DMS153 (cell line): ENCODE data around the gene FAM43B.
"Not testable (repeated sequence)": the region's sequence is repeated elsewhere in the genome, so short reads cannot be mapped to it uniquely, and the experiment has no call there.

Experiments used
- DNase-seq: peaks from one replicate; lab custom pipeline; 2025; lab: John Stamatoyannopoulos, UW

Gene FAM43B

DNA sequence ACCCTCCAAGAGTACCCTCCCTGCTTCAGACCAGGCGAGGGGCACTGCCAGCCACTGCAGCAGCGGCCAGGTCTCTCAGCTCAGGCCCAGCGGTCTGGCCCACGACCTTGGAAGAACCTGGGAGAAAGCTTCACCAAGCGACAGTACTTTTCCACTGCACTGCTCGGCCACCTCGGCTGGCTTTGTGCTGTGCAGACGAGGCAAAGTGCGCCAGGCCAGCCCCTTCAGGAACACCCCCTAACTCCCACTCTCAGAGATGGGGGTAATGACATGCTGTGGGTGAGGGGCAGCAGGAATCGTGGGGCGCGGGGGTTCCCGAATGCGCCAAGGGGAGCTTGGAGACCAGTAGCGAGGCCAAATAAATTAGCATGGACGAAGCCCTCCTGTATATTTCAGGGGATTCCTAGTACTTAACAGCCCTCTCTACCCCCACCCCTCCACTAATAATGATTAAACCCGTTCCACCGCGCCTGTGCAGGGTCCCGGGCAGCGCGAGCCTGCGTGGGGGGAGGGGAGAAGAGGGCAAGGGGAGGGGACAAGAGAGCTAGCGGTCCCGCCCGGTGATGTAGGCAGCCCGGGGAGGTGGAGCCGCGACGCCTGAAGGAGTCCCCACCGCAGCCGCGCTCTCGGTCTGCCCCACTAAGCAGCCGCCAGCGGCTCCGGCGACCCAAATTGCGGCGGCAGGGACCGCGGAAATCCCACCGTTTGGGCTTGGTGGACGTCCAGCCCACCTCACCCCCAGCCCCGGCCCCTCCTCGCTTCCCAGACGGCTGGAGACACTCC lies at the start of gene FAM43B:
Gene FAM43B (plus strand): TSS at position 629 of the 783 bp plus-strand sequence. CDS start 401 bp downstream, outside the sequence.
- no peak for DNase-seq

DNA sequence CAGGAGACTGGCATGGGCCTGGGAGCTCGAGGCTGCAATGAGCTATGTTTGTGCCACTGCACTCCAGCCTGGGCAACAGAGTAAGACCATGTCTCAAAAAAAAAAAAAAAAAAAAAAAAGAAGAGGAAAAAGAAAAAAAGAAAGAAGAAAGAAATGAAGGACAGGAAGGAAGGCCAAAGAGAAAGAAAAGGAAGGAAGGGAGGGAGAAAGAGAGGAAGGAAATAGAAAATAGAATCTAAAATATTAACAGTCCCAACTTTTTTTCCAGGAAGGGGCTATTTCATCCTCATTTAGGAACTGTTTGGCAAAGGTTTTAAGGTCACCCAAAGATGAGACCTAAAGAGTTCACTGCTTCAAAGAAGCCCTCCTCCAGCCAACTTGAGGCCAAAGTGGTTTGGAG lies 46.9 kb upstream of the FAM43B start:
- DNase-seq = no peak

DNA sequence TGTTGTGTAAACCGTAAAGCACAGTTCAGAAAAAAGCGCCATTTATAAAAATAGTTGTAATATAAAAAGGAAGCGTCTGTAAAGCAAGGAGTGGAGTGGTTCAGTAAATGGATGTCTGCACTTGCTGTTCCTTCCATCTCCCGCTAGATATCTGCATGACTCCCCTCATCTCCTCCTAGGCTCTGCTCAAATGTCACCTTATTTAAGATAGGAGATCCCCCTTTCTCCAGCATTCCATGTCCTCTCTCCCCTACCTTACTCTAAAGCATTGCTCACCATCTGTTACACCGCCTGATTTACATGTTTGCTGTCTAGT lies 45.2 kb upstream of the FAM43B start:
- DNase-seq = no peak

GRCh38 chr1:20507564-20508410 lies 44.6 kb upstream of the FAM43B start, which contains the start of gene MUL1:
MUL1 (minus strand) TSS chr1:20508151; CDS start chr1:20508024, 127 bp downstream.
- DNase-seq = peak; percentile 87

DNA sequence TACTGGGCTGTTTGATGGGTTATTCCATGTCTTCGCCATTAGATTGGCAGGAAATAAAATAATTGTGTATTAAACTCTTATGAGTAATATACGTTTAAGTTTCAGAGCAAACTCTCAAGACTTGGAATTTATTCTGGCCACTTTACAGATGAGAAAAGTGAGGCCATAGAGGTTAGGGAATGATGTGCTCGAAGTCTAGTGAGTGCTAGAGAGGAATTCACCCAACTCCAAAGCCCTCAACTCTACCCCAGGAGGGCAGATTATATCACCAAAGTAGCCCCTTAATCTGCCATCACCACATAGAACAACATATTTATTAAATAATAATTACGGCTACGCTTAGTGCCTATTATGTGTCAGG lies 44.0 kb upstream of the FAM43B start:
- no peak for DNase-seq

- DNase-seq = no peak
Measured at GRCh38 chr1:20511518-20512428, 40.6 kb upstream of the FAM43B start.

DNA sequence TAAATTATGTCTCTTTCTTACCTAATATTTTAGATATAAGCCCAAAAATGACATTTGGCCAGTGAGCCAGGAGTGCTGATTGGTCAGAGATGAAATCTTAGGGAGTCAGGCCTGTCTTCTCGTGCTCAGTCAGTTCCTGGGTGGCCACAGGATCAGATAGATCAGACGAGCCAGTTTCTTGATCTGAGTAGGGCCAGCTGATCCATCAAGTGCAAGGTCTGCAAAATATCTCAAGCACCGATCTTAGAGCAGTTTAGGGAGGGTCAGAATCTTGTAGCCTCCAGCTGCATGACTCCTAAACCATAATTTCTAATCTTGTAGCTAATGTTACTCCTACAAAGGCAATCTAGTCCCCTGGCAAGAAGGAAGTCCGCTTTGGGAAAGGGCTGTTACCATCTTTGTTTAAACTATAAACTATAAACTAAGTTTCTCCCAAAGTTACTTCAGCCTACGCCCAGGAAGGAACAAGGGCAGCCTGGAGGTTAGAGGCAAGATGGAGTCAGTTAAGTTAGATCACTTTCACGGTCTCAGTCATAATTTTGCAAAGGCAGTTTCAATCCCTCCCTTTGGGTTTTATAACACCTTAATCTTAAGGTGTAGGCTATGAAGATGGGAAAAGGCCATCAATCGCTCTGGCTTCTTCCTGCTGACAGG lies 32.6 kb upstream of the FAM43B start:
- not testable (repeated sequence) for DNase-seq

- peak; percentile 66 for DNase-seq
Measured at GRCh38 chr1:20521960-20522861, 30.2 kb upstream of the FAM43B start.

DNA sequence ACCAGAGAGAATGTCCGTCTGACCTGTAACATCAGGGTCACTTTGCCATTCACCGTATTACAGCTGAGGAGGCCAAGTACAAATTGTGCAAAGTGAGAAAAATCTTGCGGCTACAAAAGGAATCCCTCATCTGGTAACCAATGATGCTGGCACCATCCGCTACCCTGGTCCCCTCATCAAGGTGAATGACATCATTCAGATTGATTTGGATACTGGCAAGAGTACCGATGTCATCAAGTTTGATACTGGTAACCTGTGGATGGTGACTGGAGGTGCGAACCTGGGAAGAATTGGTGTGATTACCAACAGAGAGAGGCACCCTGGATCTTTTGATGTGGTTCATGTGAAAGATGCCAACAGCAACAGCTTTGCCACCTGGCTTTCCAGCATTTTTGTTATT lies 26.1 kb upstream of the FAM43B start:
- DNase-seq = no peak

- DNase-seq = no peak
Measured at GRCh38 chr1:20528221-20528620, 24.2 kb upstream of the FAM43B start.

GRCh38 chr1:20530306-20530705 lies 22.1 kb upstream of the FAM43B start:
- peak; percentile 60 for DNase-seq

GRCh38 chr1:20530901-20531300 lies 21.5 kb upstream of the FAM43B start:
- DNase-seq = no peak

GRCh38 chr1:20533635-20534034 lies 18.7 kb upstream of the FAM43B start:
- no peak for DNase-seq

DNA sequence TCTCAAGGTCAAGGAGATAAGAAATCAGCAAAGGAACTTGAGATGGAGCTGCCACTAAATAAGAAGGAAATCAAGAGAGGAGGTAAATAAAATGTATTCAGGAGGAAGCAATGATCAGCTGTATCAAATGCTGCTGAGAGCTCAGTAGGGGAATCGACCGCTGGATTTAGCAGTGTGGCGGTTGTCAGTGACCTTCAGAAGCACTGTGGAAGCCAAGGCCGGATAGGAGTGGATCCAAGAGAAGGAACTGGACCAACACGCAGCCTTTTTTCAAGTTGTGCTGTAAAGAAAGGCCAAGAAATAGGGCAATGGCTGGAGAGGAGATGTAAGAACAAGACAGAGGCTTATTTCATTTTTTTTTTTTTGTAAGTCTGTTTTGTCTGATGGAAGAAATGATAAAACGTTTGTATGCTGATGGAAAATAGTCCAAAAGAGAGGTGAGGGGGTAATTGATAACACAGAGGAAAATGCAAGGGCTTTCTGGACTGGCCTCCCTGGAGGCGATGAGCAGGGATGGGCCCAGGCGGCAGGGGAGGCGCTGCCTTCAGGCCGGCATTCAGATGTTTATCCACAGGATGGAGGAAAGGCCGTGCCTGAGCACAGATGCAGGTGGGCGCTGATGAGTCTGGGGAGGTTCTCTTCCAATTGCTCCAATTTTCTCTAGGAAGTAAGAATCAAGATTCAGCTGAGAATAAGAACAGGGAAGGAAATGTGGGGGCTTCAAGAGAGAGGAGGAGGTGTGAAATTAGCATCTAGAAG lies 17.5 kb upstream of the FAM43B start:
- DNase-seq = no peak

DNA sequence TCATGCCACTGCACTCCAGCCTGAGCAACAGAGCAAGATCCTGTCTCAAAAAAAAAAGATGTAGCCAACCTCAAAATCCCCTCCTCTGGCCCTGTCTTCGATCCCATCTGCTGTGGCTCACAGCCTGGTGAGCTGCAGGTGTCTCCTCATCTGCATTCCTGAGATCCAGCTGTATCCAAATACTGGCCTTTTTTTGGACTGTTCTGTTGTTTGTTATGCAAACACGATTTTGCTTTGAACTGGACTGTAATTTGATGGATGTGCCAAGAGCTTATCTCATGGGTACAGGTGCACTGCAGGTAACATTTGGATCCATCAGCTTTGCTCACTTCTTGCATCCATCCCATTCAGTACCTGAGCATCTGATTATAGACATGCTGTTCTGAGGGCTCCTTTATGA lies 14.1 kb upstream of the FAM43B start:
- no peak for DNase-seq

DNA sequence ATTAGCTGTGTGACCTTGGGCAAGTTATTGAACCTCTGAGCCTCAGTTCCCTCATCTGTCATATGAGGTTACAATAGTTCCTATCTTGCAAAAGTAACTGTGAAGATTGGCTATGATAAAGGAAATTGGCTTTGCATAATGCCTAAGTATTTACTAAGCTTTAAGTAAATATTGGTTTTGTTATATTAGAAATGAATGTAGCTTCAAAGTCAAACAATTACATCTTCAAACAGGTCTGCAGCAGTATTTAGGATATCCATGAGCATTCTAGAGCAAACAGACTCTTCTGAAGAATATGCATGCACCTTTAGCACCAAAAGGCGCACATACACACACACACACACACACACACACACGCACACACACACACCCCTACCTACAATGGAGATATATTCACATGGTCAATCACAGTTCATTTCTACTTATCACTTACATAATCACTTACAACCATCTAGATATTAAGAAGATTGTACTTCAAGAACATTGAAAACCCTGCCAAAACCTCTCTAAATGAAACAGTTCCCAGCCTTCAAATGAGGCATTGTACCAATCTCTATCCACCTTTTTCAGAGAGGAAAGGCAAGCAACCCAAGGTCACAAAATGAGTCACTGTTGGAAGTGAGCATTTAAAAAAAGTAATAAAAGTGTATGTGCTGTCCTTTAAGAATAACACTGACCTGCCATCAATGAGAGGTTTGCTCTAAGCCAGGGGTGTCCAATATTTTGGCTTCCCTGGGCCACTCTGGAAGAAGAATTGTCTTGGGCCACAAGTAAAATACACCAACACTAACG lies 13.4 kb upstream of the FAM43B start:
- DNase-seq = peak; percentile 6

- DNase-seq = no peak
Measured at GRCh38 chr1:20540281-20540680, 12.1 kb upstream of the FAM43B start.

DNA sequence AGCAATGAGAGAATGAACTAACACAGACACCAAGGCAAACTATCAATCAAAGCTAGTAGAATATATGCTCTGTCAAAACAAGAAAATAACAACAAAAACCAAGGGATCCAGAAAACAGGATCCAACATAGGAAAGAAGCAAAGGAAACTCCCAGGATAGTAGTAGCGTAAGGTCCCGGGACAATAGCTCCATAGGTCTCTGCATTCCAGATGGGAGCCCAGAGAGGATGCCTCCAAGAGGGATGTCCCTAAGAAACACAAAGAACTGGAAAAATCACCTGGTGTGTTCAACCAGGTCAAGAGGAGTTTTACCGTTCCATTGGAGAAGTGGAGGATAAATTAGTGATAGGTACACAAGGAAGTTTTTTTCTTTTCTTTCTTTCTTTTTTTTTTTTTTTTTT lies 5.7 kb upstream of the FAM43B start:
- DNase-seq = no peak

DNA sequence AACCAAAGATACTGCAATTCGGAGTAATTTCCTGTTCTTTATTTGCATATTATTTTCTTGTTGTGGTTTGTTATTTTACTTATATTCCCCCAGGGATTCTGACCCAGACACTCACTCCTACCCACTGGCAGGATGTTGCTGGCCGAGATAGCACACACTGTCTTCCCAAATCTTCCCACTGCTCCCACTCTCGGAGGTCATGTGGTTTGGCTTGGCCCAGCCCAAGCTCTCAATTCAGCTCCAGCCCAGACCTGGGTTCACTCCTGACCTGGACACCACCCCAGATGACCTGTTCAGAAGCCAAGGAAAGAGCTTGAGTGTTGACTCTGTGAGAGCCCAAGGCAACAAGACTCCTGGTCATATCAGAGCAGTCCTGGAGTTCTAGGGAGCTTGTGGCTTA lies 1.2 kb upstream of the FAM43B start:
- DNase-seq = no peak
